GM12891 (cell line): ENCODE data around the gene MYO7A.

ENCODE experiments used
- DNase-seq: peaks from one replicate; pipeline ENCODE4 v3.0.0; 2011; ENCODE audit warnings: low spot score; ENCODE audit not compliant: insufficient read length
- FAIRE-seq: peaks from 2 replicates; lab custom pipeline; 2011; peaks lifted over from hg19 to GRCh38; lab: Jason Lieb, UNC
- PAX5 ChIP-seq: IDR thresholded peaks from 2 replicates; pipeline ENCODE4 v1.6.1; 2011; ENCODE audit warnings: low read length, moderate library complexity, mild to moderate bottlenecking; ENCODE audit not compliant: insufficient read depth, severe bottlenecking
- POLR2A ChIP-seq: IDR thresholded peaks from 2 replicates; pipeline ENCODE4 v1.6.1; 2011; ENCODE audit warnings: low read depth, low read length, control low read depth
- POLR2AphosphoS5 ChIP-seq: IDR thresholded peaks from 2 replicates; pipeline ENCODE4 v1.6.1; 2011; ENCODE audit warnings: low read depth, low read length, control low read depth
- POU2F2 ChIP-seq: IDR thresholded peaks from 2 replicates; pipeline ENCODE4 v1.6.1; 2011; ENCODE audit warnings: low read depth, mild to moderate bottlenecking, control low read depth, low read length, moderate library complexity
- SPI1 ChIP-seq: IDR thresholded peaks from 2 replicates; pipeline ENCODE4 v1.6.1; 2011; ENCODE audit warnings: low read depth, low read length, control low read depth
- TAF1 ChIP-seq: IDR thresholded peaks from 2 replicates; pipeline ENCODE4 v1.6.1; 2011; ENCODE audit warnings: low read depth, low read length, control low read depth

The MYO7A gene

DNA sequence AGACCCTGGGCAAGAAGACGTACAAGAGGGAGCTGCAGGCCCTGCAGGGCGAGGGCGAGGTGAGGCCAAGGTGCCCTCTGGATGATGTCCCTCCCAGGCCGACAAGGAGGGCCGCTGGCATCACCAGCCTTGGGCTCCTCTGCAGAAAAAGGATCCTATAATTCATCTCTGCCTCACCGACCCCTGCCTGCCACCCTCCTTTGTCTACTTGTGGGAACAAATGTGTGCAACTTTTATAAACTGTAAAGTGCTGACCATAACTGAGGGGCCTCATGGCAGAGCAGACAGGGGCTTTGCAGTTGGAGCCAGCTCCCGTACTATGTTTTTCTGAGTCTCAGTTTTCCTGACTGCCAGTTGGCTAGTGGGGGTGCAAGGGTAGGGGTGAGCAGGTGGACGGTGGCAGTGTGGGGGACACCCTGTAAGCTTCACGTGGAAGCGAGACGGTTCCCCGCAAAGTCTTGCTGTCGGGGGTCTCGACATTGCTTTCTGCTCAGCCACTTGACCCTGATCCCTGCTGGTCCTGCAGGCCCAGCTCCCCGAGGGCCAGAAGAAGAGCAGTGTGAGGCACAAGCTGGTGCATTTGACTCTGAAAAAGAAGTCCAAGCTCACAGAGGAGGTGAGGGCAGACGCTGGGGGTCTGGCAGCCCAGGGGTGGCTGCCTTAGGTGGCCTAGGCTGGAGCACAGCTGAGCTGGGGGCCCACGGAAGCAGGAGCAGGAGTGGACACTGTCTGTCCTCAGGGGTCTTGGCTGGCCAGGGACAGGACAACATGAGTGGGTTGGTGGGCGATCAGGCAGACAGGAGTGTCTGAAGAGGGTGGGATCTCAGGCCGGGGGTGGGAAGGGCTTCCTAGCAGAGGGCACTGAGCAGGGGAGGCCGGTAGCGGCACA, 54.7 kb downstream of the MYO7A start:
- DNase-seq (no peak), FAIRE-seq (no peak)
- TF ChIP-seq POU2F2 (no peak), TAF1 (no peak), POLR2A (no peak), POLR2AphosphoS5 (no peak), SPI1 (no peak), PAX5 (no peak)

DNA sequence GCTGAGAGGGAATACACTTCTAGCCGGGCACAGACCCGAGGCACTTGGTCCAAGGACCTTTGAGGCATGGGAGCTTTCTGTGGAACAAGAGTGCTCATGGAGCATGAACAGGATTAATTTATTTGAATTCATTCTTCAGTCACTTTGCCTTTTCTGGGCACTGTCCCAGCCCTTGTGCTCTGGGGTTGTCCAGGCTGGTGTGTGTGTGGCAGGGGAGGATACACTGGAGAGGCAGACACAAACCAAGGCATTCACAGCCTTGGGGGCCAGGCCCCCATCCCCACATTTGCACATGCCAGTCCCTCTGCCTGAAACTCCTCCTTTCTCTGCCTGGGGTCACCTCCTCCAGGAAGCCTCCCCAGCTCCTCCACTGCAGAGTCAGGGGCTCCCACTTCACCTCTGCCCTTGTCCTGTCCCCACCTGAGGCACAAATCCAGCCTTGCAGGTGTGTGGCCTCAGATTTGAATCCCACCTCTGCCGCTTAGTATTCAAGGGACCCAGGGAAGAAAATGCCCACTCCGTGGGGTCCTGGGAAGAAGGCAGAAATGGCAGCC, 55.5 kb downstream of the MYO7A start:
- TF ChIP-seq SPI1 (no peak), PAX5 (no peak), POU2F2 (no peak), POLR2AphosphoS5 (no peak), POLR2A (no peak), TAF1 (no peak)
- DNase-seq (no peak), FAIRE-seq (no peak)

DNA sequence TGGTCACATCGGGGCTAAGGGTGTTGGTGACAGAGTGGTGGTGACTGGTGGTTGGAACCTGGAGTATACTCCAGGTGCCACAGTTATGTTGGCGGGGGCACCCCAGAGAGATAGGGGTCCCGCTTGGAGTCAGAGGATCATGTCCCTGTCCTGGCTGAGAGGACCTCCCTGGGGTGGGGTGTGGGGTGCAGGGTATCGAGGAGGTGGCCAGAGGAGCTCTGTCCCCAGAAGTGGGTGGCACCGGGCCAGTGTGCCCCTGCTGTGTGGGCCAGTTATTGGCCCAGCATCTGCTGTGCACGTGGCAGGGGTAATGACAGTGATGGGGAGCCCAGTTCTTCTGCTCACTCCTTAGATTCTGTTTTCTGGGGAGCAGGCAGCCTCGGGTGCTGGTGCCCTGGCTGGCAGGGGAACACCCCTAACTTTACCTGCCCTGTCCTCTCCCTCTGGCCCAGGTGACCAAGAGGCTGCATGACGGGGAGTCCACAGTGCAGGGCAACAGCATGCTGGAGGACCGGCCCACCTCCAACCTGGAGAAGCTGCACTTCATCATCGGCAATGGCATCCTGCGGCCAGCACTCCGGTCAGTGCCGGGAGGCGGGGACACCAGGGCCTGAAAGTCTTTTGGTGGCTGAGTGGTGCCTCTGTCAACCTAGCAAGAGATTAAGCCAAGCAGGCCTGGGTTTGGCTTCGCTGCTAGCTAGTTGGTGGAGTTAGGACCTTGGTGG, 56.3 kb downstream of the MYO7A start:
- FAIRE-seq (no peak), DNase-seq (no peak)
- TF ChIP-seq TAF1 (no peak), SPI1 (no peak), POLR2A (no peak), POU2F2 (no peak), POLR2AphosphoS5 (no peak), PAX5 (no peak)

DNA sequence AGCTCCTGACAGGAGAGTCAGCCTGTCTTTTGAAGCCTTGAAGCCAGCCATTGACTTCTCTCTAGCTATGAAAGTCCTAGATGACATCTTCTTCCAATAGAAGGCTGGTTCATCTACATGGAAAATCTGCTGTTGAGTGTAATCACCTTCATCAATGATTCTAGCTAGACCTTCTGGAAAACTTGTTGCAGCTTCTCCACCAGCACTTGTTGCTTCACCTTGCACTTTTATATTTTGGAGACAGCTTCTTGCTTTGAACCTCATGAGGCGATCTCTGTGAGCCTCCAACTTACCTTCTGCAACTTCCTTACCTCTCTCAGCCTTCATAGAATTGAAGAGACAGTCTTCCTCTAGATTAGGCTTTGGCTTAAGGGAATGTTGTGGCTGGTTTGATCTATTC, 58.3 kb downstream of the MYO7A start:
- no peak for FAIRE-seq
- TF ChIP-seq TAF1 (no peak), POU2F2 (no peak), POLR2A (no peak), SPI1 (no peak), PAX5 (no peak), POLR2AphosphoS5 (no peak)

DNA sequence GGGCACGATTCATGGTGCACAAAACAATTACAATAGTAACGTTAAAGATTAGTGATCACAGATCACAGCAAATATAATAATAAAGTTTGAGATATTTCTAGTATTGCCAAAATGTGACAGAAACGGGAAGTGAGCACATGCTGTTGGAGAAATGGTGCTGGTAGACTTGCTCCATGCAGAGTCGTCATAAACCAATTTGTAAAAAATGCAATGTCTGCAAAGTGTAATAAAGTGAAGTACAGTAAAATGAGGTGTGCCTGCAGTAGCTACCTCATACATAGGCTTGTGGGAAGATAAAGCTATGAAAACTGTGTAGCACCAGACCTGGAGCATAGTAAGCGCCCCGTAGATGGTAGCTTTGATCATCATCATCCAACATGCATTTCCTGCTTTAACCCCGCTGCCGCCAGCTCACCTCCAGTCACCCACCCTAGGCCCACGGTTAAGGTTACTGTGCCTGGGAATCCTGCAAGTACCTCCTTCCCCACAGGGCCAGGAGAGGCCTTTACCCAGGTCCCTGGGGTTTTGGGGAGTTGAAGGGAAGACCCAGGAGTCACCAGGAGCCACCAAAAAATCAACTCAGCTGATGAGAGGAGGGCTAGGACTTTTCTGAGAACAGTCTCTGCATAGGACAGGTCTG, 59.2 kb downstream of the MYO7A start:
- no peak for TF ChIP-seq POLR2A
- TF ChIP-seq SPI1, result peak; percentile 58; the same call in 1 of the 2 replicates
- FAIRE-seq (no peak), DNase-seq (no peak)

More for the DNA sequence above, 58.3 kb downstream of the MYO7A start:
- no peak for DNase-seq

DNA sequence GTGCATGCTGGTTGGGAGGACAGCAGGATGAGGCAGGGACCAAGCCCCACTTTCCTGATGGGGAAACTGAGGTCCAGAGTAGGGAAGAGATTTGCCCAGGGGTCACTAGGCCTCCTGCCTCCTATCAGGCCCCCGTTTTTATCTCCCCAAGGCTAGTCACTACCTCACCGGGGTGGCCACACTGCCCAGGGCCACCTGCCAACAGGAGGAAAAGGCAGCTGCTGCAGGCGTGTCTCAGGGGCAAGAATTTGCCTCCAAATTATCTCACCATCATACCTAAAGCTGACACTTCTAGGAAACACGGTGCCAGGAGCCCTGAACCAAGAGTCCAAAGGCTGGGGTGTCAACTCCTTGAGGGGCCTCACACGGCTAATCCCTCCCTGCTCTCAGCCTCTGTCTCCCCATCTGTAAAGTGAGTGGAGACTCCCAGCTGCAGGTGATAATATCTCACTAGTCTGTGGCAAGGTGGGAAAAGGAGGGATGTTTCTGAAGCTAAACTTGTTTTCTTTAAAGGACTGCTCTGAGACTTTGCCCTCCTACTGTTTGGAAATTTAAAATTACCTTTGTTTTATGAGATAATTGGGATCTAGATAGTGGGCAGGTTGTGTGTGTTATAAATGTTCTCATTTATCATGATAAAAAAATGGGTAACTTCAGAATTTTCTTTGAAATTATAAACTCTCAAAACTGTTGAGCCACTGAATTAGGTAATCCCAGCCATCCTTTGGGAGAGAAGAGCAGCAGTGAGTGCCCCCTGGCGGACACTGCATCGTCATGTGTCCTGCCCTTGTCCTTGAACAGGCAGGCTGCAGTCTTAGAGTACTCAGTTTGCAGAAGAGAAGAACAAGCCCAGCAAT, 60.0 kb downstream of the MYO7A start:
- no peak for TF ChIP-seq SPI1
- no peak for TF ChIP-seq POLR2AphosphoS5
- TF ChIP-seq POU2F2, result no peak
- TF ChIP-seq PAX5, result no peak
- no peak for TF ChIP-seq POLR2A
- no peak for TF ChIP-seq TAF1
- DNase-seq (peak; percentile 83), FAIRE-seq (peak; percentile 90)

DNA sequence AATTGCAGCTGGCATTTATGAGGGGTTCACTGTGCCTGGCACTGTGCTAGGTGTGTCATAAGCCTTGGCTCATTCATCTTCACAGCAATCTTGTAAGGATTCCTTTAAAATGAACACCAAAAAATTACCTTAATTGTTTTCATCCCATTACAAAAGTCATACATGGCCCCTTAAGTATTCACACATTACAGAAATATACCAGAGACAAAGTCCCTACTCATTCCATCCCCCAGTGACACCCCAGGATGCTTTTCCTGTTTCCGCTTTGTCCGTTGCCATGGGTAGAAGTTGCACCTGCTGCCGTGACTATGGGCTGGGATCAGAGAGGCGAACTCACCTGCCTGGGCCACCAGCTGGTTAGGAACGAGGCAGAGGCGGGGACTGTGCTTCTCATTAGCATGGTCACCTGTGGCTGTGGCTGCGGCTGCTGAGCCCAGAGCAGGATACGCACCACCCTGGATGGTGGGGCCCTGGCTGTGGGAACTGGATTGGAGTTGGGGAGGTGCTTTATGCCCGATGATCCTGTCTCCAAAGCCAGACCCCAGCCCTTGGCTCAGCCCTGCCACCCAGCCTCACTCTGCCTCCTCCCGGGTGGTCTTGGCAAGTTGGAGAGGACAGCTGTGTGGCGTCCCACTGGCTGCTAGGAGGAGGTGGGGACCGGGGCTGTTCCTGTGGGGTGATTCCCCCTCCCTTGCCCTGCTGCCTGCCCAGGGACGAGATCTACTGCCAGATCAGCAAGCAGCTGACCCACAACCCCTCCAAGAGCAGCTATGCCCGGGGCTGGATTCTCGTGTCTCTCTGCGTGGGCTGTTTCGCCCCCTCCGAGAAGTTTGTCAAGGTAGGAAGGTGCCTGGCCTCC, 60.8 kb downstream of the MYO7A start:
- FAIRE-seq (no peak), DNase-seq (no peak)
- TF ChIP-seq POU2F2 (no peak), POLR2AphosphoS5 (no peak), TAF1 (no peak), SPI1 (no peak), POLR2A (no peak), PAX5 (no peak)
